Activated B cell treated with CpG ODN at 0.5 μM for 24 hours (primary cell): ENCODE data around the gene MESD. TPM values are rescaled to one million over a fixed set of nuclear protein-coding genes. Genes with fewer than 3 reads are reported as not detected.
A peak's percentile ranks its signal among the peaks of the same experiment; 100 is the strongest.

Experiments used
- ATAC-seq: fragments of 200-7000 bp; cut with Tn5 transposase; one replicate; pipeline ENCODE4 v1.10.0; 2021; ENCODE audit warnings: low read depth, mild to moderate bottlenecking, moderate library complexity
- CTCF ChIA-PET: fragments of 350-600 bp; sonication (Branson Sonifier 250); formaldehyde crosslinking; loops from one replicate; lab custom pipeline; 2021; ENCODE audit warnings: antibody characterized with exemption; lab: Charles Lee
- POLR2A ChIA-PET: fragments of 350-600 bp; sonication (Branson Sonifier 250); formaldehyde crosslinking; loops from one replicate; lab custom pipeline; 2021; ENCODE audit warnings: antibody characterized with exemption; lab: Charles Lee
- DNase-seq: peaks from one replicate; pipeline ENCODE4 v3.0.0; 2022
- H3K27ac Mint-ChIP-seq: one replicate; pipeline ENCODE4 v1.8.0; 2020; ENCODE audit warnings: mixed read lengths
- H3K27me3 Mint-ChIP-seq: one replicate; pipeline ENCODE4 v1.8.0; 2021; ENCODE audit warnings: mixed read lengths
- H3K36me3 Mint-ChIP-seq: one replicate; pipeline ENCODE4 v1.8.0; 2021; ENCODE audit warnings: low read depth, mixed read lengths
- H3K4me1 Mint-ChIP-seq: one replicate; pipeline ENCODE4 v1.8.0; 2021; ENCODE audit warnings: mixed read lengths
- H3K4me3 Mint-ChIP-seq: one replicate; pipeline ENCODE4 v1.8.0; 2020; ENCODE audit warnings: mild to moderate bottlenecking, mixed read lengths
- H3K9me3 Mint-ChIP-seq: one replicate; pipeline ENCODE4 v1.8.0; 2020; ENCODE audit warnings: mixed read lengths
- intact Hi-C: fragments of 100-400 bp; cut with micrococcal nuclease; formaldehyde crosslinking; loops from one replicate; pipeline ENCODE4 v1.15.1; 2024
- total RNA-seq: library from RNA; stranded (reverse); gene quantifications from 2 replicates; pipeline ENCODE4 v1.2.3, GENCODE V29; 2022
- TF ChIP-seq, protein P1 (sequence below): fragments of 200-600 bp; IDR thresholded peaks from one replicate; pipeline ENCODE4 v1.8.0; 2022; ENCODE audit warnings: antibody characterized with exemption, mild to moderate bottlenecking

The MESD gene
- total RNA-seq, 1 donor from 2014 or later = 23.8 TPM

DNA sequence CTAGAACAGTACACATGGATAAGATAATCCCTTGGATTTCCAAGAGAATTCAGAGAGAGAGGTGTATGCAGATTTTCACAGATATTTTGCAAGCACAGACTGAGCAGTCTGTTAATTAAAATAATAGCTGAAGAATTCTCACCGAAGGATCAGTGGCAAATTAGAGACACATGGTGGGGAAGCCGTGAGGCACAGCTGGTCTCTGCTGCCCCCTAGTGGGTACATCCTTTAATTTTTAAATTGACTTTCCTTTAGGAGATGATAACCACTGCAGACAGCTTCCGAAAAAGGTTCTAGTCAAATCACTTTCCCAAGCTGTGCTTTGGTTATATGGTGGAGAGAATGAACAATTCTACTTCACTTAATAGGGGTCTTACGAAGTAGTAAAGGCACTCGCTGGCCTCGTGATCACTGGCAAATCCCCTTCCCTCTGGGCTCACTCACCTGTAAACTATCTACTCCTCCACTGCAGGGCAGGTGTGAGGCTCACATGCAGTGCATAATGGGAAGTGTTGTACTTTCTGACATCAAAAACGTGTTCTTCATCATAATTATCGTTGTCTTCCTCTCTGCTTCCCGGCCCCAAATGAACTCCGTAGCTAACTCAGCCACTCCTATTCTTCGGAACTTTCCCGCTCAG lies 19.5 kb downstream of the MESD start:
- Mint-ChIP-seq H3K36me3 (peaks cover 48% of the 10 kb centered on the region), H3K27me3 (no peaks in the 10 kb centered on the region), H3K9me3 (no peaks in the 10 kb centered on the region), H3K4me1 (peaks cover 9% of the 10 kb centered on the region), H3K27ac (no peak overlapping the region), H3K4me3 (no peak overlapping the region)
- TF ChIP-seq, protein P1, sequence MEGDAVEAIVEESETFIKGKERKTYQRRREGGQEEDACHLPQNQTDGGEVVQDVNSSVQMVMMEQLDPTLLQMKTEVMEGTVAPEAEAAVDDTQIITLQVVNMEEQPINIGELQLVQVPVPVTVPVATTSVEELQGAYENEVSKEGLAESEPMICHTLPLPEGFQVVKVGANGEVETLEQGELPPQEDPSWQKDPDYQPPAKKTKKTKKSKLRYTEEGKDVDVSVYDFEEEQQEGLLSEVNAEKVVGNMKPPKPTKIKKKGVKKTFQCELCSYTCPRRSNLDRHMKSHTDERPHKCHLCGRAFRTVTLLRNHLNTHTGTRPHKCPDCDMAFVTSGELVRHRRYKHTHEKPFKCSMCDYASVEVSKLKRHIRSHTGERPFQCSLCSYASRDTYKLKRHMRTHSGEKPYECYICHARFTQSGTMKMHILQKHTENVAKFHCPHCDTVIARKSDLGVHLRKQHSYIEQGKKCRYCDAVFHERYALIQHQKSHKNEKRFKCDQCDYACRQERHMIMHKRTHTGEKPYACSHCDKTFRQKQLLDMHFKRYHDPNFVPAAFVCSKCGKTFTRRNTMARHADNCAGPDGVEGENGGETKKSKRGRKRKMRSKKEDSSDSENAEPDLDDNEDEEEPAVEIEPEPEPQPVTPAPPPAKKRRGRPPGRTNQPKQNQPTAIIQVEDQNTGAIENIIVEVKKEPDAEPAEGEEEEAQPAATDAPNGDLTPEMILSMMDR = peak; percentile 91
- DNase-seq = no peak
- ChIA-PET POLR2A (no interaction called here), CTCF (interaction anchor here (0.8 to 3.7 kb wide), 17 partner anchors 10 to 520 kb away, joined by 3 to 54 read pairs (median 4); no protein-coding TSS in a partner anchor)
- intact Hi-C loops = loop anchor here (1.0 kb wide), 2 partner anchors 191 to 514 kb away; partner anchors contain the start of gene CEMIP
- ATAC-seq = peak; percentile 56

DNA sequence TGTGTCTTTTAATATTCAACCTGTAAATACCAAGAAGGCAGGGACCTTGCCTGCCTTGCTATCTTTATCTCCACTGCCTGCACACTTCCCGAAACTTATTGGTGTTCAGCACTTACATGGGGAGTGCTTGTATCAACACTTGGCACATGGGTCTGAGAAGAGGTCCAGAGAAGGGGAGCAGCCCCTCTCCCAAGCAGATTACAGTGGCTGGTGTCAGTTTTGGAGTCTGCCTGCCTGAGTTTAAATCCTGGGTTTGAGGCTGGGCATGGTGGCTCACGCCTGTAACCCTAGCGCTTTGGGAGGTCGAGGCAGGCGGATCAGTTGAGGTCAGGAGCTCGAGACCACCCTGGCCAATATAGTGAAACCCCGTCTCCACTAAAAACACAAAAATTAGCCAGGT lies 20.3 kb downstream of the MESD start:
- Mint-ChIP-seq H3K36me3 (peaks cover 54% of the 10 kb centered on the region), H3K4me1 (peaks cover 9% of the 10 kb centered on the region), H3K27ac (no peak overlapping the region), H3K27me3 (no peaks in the 10 kb centered on the region), H3K4me3 (no peak overlapping the region), H3K9me3 (no peaks in the 10 kb centered on the region)
- intact Hi-C loops = no loop called here
- ATAC-seq (no peak), DNase-seq (no peak)
- TF ChIP-seq, protein P1 = no peak
- ChIA-PET POLR2A (no interaction called here), CTCF (interaction anchor here (0.8 to 3.7 kb wide), 15 partner anchors 10 to 520 kb away, joined by 3 to 54 read pairs (median 4); no protein-coding TSS in a partner anchor)

DNA sequence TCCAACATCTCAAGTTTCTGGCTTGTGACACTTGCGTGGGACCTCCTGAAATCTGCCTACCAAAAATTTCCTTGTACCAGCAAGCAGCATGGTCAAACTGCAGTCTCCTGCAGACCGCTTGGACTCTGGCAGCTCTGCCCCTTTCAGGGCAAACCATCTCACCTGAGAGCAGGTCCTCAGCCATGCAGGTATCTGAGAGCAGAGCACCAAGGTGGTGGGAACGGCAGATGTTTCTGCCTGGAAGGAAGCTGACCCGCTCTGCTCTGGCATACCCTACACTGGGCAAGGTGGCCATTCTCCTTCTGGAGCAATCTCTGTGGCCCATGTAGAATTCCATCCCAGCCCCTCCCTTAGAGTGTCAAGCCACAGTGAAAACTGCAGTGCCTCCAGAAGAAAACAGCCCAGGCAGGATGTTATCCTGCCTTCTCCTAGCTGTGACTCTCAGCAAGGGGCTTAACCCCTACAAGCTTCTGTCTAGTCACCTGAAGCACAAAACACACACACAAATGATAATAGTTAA lies 21.6 kb downstream of the MESD start:
- no peaks in the 10 kb centered on the region for H3K27me3 Mint-ChIP-seq
- H3K4me1 Mint-ChIP-seq = peaks cover 9% of the 10 kb centered on the region
- ChIA-PET CTCF (interaction anchor here (1.0 to 3.7 kb wide), 7 partner anchors 90 to 513 kb away, joined by 3 to 54 read pairs (median 4); partner anchors contain the start of gene CEMIP), POLR2A (no interaction called here)
- no peak for DNase-seq
- ATAC-seq = no peak
- peaks cover 60% of the 10 kb centered on the region for H3K36me3 Mint-ChIP-seq
- no peak overlapping the region for H3K4me3 Mint-ChIP-seq
- no peak overlapping the region for H3K27ac Mint-ChIP-seq
- H3K9me3 Mint-ChIP-seq = no peaks in the 10 kb centered on the region
- TF ChIP-seq, protein P1 = no peak
- intact Hi-C loops = no loop called here

DNA sequence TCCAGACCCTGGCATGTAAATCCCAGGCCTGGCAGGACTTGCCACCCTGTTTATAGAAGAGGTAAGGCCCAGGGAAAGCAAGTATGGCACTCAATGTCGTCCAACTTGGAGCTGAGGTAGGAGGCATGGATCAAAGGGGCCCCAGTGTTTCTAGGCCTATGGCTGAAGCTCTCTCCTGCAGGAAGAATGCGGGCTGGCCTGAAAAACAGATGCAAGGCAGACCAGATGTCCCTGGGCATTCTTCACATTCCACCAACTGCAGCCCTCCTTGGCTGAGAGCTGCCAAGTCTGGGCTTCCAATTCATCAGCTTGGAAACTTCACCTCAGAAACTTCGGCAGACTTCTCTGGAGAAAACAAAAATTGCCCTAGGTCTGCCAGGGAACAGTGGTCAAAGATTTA lies 22.2 kb downstream of the MESD start:
- Mint-ChIP-seq H3K36me3 (peaks cover 64% of the 10 kb centered on the region), H3K27ac (no peak overlapping the region)

More for the DNA sequence above, 22.2 kb downstream of the MESD start:
- POLR2A ChIA-PET = no interaction called here
- intact Hi-C loops = no loop called here
- CTCF ChIA-PET = interaction anchor here (0.6 to 3.7 kb wide), 4 partner anchors 9 to 299 kb away, joined by 3 to 13 read pairs (median 4); no protein-coding TSS in a partner anchor
- no peak overlapping the region for H3K4me3 Mint-ChIP-seq
- H3K27me3 Mint-ChIP-seq = no peaks in the 10 kb centered on the region
- TF ChIP-seq, protein P1 = no peak
- DNase-seq = no peak
- ATAC-seq = no peak
- no peaks in the 10 kb centered on the region for H3K9me3 Mint-ChIP-seq
- H3K4me1 Mint-ChIP-seq = peaks cover 9% of the 10 kb centered on the region
